Fibroblast of lung (primary cell): ENCODE data around the gene TGM6. TPM values are rescaled to one million over a fixed set of nuclear protein-coding genes. Genes with fewer than 3 reads are reported as not detected.

Experiments
- DNase-seq, 2 donors: peaks; one replicate each; pipeline versions ENCODE4 v3.0.0 to v3.0.0-alpha.2; 2010; ENCODE audit warnings: low read depth in 2 of 2
- H2AFZ ChIP-seq: 2 replicates; pipeline ENCODE4 v1.5.1; 2012; ENCODE audit warnings: low read length, control low read depth, inconsistent platforms
- H3K27ac ChIP-seq: 2 replicates; pipeline ENCODE4 v1.5.1; 2011; ENCODE audit warnings: low read length, control low read depth; ENCODE audit not compliant: insufficient read depth
- H3K27me3 ChIP-seq: 2 replicates; pipeline ENCODE4 v1.5.1; 2011; ENCODE audit warnings: mild to moderate bottlenecking, low read length; ENCODE audit not compliant: control insufficient read depth, insufficient read depth
- H3K36me3 ChIP-seq: 2 replicates; pipeline ENCODE4 v1.5.1; 2011; ENCODE audit warnings: low read length; ENCODE audit not compliant: control insufficient read depth, insufficient read depth
- H3K4me1 ChIP-seq: 2 replicates; pipeline ENCODE4 v1.5.1; 2011; ENCODE audit warnings: low read length; ENCODE audit not compliant: control insufficient read depth, insufficient read depth; ENCODE audit errors: extremely low read depth
- H3K4me2 ChIP-seq: 2 replicates; pipeline ENCODE4 v1.5.1; 2011; ENCODE audit warnings: low read length, control low read depth; ENCODE audit not compliant: insufficient read depth; ENCODE audit errors: extremely low read depth
- H3K4me3 ChIP-seq, 4 experiments: fragments of 200-600 bp in 1 of 4; sonication (generic) in 1 of 4; replicated peaks in 1 of 4; 2 replicates each; pipeline ENCODE4 v1.5.1; 2011 to 2016; ENCODE audit warnings: low read length in 4 of 4, low read depth in 3 of 4, mild to moderate bottlenecking in 3 of 4, control low read depth in 2 of 4, inconsistent platforms in 1 of 4, mixed read lengths in 1 of 4; ENCODE audit not compliant: insufficient read depth in 1 of 4; ENCODE audit errors: control extremely low read depth in 1 of 4
- H3K79me2 ChIP-seq: 2 replicates; pipeline ENCODE4 v1.5.1; 2012; ENCODE audit warnings: mild to moderate bottlenecking, low read length, inconsistent platforms; ENCODE audit not compliant: control insufficient read depth, insufficient read depth
- H3K9ac ChIP-seq: 2 replicates; pipeline ENCODE4 v1.5.1; 2011; ENCODE audit warnings: mild to moderate bottlenecking, low read length, control low read depth; ENCODE audit not compliant: insufficient read depth
- H3K9me3 ChIP-seq: 2 replicates; pipeline ENCODE4 v1.5.1; 2012; ENCODE audit warnings: low read depth, low read length; ENCODE audit not compliant: control insufficient read depth, insufficient read depth
- H4K20me1 ChIP-seq: 2 replicates; pipeline ENCODE4 v1.5.1; 2011; ENCODE audit warnings: low read length; ENCODE audit not compliant: control insufficient read depth, insufficient read depth; ENCODE audit errors: extremely low read depth
- CTCF ChIP-seq, 2 donors: IDR thresholded peaks in 1 of 2; conservative IDR thresholded peaks in 1 of 2; 1 replicate in 1 of 2; 2 replicates in 1 of 2; pipeline ENCODE4 v1.5.1; 2011 to 2012; ENCODE audit warnings: low read length in 2 of 2, control low read depth in 1 of 2, inconsistent platforms in 1 of 2, low read depth in 1 of 2, mild to moderate bottlenecking in 1 of 2
- EZH2 ChIP-seq: IDR thresholded peaks from 2 replicates; pipeline ENCODE4 v1.5.1; 2012; ENCODE audit warnings: low read length, control low read depth, mild to moderate bottlenecking; ENCODE audit errors: missing control alignments
- polyA plus RNA-seq, 2 donors: library from polyadenylated mRNA; depleted of rRNA in 1 of 2; stranded (reverse) in 1 of 2; unstranded in 1 of 2; fragments of >200 nt; gene quantifications; 2 replicates each; pipeline ENCODE4 v1.2.1, GENCODE V29; 2011 to 2012; ENCODE audit warnings: missing spikeins in 1 of 2
- total RNA-seq: library from RNA; depleted of rRNA; stranded (reverse); fragments of >200 nt; gene quantifications from 2 replicates; pipeline ENCODE4 v1.2.1, GENCODE V29; 2014

Gene TGM6
- total and polyA plus RNA-seq, 2 donors (not counting 1 experiment from before 2014, with no cell fraction given) = not detected

- H3K36me3 ChIP-seq = no peaks in the 10 kb centered on the region
- TF ChIP-seq EZH2 (no peak), CTCF (conservative IDR thresholded peaks at IDR 0.05 in 1 of 2, IDR thresholded peaks at IDR 0.05 in 1 of 2; ENCODE audit: low read depth in 1 of 2, low read length in 2 of 2) (no peak)
- H4K20me1 ChIP-seq = no peaks in the 10 kb centered on the region
- H3K4me2 ChIP-seq = no peak overlapping the region
- no peak overlapping the region for H2AFZ ChIP-seq
- H3K9me3 ChIP-seq = no peaks in the 10 kb centered on the region
- H3K27ac ChIP-seq = no peak overlapping the region
- no peaks in the 10 kb centered on the region for H3K79me2 ChIP-seq
- no peak for DNase-seq
- no peak overlapping the region for H3K4me3 ChIP-seq
- no peaks in the 10 kb centered on the region for H3K27me3 ChIP-seq
- H3K9ac ChIP-seq = no peak overlapping the region
- H3K4me1 ChIP-seq = no peaks in the 10 kb centered on the region
Observed at GRCh38 chr20:2476742-2477615, 96.3 kb downstream of the TGM6 start.

GRCh38 chr20:2480381-2480780 is 99.7 kb downstream of the TGM6 start:
- TF ChIP-seq CTCF (conservative IDR thresholded peaks at IDR 0.05 in 1 of 2, IDR thresholded peaks at IDR 0.05 in 1 of 2; ENCODE audit: low read depth in 1 of 2, low read length in 2 of 2) = no peak

More at GRCh38 chr20:2480381-2480780, 99.7 kb downstream of the TGM6 start:
- no peak for DNase-seq
- Histone ChIP-seq H3K27ac (no peak overlapping the region), H3K79me2 (no peaks in the 10 kb centered on the region), H3K27me3 (no peaks in the 10 kb centered on the region), H3K9ac (no peak overlapping the region), H2AFZ (no peak overlapping the region), H3K4me1 (no peaks in the 10 kb centered on the region), H3K4me3 (no peak overlapping the region), H3K36me3 (peaks cover 13% of the 10 kb centered on the region), H4K20me1 (no peaks in the 10 kb centered on the region), H3K9me3 (no peaks in the 10 kb centered on the region), H3K4me2 (no peak overlapping the region)

Other genes starting within 250 kb of the TGM6 start
- gene TGM3, start 84.9 kb upstream of the TGM6 start, total RNA-seq = under 0.01 TPM in 1 of 2 replicates, not detected in the other
- not detected in 2 replicates for gene TGM3, start 84.9 kb upstream of the TGM6 start, polyA plus RNA-seq
- gene SNRPB, start 89.9 kb downstream of the TGM6 start, total RNA-seq = 78.9 and 82.7 TPM in 2 replicates
- 104 and 159 TPM in 2 replicates for gene SNRPB, start 89.9 kb downstream of the TGM6 start, polyA plus RNA-seq
- 13.1 and 15.0 TPM in 2 replicates for gene ZNF343, start 128.0 kb downstream of the TGM6 start, total RNA-seq
- 7.8 and 11.2 TPM in 2 replicates for gene ZNF343, start 128.0 kb downstream of the TGM6 start, polyA plus RNA-seq
- gene TMC2, start 155.7 kb downstream of the TGM6 start, total RNA-seq = under 0.01 TPM in 2 replicates
- not detected in 2 replicates for gene TMC2, start 155.7 kb downstream of the TGM6 start, polyA plus RNA-seq